HFFc6 (cell line): ENCODE measurements around the gene KRT72. TPM values are rescaled to one million over a fixed set of nuclear protein-coding genes. Genes with fewer than 3 reads are reported as not detected.

Source experiments
- DNase-seq: peaks from one replicate; pipeline ENCODE4 v3.0.0-alpha.2; 2018
- H3K27ac Mint-ChIP-seq: 2 replicates; pipeline ENCODE4 v1.8.0; 2020; ENCODE audit warnings: mild to moderate bottlenecking, mixed read lengths
- H3K27me3 Mint-ChIP-seq: 2 replicates; pipeline ENCODE4 v1.8.0; 2021; ENCODE audit warnings: mild to moderate bottlenecking, moderate library complexity, mixed read lengths; ENCODE audit not compliant: insufficient read depth
- H3K36me3 Mint-ChIP-seq: 2 replicates; pipeline ENCODE4 v1.8.0; 2021; ENCODE audit warnings: low read depth, mixed read lengths
- H3K4me1 Mint-ChIP-seq: 2 replicates; pipeline ENCODE4 v1.8.0; 2020; ENCODE audit warnings: low read depth, mixed read lengths
- H3K4me3 Mint-ChIP-seq: 2 replicates; pipeline ENCODE4 v1.8.0; 2020; ENCODE audit warnings: mild to moderate bottlenecking, moderate library complexity, mixed read lengths
- H3K9me3 Mint-ChIP-seq: 2 replicates; pipeline ENCODE4 v1.8.0; 2020; ENCODE audit warnings: mild to moderate bottlenecking, mixed read lengths
- total RNA-seq, 6 experiments: library from RNA; stranded (reverse); fragmentation: NEBNext Ultra II Directional; extraction: Animal tissue kit (Norgen Biotek cat#: 25700); gene quantifications; 2 replicates in 1 of 6; 3 replicates in 5 of 6; pipeline ENCODE4 v1.2.3, GENCODE V29; 2021
- TF ChIP-seq, protein P1 (sequence below): fragments of 200-600 bp; sonication (generic); IDR thresholded peaks from 2 replicates; pipeline ENCODE4 v1.5.0; 2021; ENCODE audit warnings: antibody characterized with exemption, mild to moderate bottlenecking

The KRT72 gene
- total RNA-seq, 6 experiments from 2014 or later = not detected

DNA sequence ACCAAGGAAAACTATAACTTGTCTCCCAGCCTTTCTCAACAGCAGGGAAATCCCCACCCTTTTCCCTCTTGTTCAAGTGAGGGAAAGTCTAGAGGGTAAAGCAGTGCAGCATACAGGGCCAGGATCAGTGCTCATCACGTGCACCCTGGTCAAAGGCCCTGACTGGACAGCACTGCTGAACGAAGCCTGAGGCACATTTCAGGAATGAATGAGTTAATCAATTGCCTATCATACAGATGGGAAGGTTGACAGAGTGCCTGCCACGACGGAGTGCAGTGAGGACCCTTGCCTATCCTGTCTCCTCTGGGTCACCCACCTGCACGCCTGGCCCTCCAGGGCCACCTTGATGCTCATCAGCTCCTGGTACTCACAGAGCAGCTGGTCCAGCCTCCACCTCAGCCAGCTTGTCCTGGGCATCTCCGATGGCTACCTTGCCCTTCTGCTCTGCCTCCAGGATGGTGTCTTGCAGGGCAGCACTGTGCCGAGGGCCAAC, 28.8 kb upstream of the KRT72 start:
- no peaks in the 10 kb centered on the region for H3K4me1 Mint-ChIP-seq
- no peak overlapping the region for H3K27ac Mint-ChIP-seq
- H3K27me3 Mint-ChIP-seq = peaks cover 52% of the 10 kb centered on the region
- no peak overlapping the region for H3K4me3 Mint-ChIP-seq
- no peak for DNase-seq
- H3K36me3 Mint-ChIP-seq = no peaks in the 10 kb centered on the region
- TF ChIP-seq, protein P1, sequence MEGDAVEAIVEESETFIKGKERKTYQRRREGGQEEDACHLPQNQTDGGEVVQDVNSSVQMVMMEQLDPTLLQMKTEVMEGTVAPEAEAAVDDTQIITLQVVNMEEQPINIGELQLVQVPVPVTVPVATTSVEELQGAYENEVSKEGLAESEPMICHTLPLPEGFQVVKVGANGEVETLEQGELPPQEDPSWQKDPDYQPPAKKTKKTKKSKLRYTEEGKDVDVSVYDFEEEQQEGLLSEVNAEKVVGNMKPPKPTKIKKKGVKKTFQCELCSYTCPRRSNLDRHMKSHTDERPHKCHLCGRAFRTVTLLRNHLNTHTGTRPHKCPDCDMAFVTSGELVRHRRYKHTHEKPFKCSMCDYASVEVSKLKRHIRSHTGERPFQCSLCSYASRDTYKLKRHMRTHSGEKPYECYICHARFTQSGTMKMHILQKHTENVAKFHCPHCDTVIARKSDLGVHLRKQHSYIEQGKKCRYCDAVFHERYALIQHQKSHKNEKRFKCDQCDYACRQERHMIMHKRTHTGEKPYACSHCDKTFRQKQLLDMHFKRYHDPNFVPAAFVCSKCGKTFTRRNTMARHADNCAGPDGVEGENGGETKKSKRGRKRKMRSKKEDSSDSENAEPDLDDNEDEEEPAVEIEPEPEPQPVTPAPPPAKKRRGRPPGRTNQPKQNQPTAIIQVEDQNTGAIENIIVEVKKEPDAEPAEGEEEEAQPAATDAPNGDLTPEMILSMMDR = no peak
- no peaks in the 10 kb centered on the region for H3K9me3 Mint-ChIP-seq

DNA sequence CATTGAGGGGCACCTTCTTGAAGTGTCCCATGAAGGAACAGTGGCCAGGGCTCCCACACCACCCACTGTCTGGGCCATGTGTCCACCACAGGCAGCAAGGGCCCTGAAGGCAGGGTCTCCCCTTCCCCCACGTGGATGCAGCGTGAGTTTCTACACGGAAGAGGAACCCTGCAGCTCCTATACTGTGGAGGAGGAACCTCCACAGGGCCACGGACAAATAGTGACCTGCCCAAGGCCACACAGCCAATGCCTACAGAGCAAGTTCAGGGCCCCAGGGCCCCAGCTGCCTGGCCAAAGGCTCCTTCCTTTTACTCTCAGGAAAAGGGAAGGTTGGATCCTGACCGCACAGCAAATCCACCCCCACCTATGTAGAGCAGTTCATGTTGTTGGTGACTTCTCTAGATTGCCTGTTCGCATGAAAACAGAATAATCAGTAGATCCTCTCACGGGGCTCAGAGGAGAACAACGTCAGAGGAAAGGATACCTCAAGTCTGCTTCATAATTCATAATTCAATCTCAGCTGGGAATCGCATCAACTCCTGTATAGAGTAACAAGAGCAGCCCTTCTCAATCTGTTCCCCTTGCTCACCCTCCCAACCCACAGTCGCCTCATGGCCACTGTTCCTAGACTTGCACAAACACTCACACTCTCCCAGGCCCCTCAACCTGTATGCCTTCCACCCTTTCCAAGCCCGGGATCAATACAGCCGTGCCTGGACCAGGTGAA, 28.2 kb upstream of the KRT72 start:
- H3K36me3 Mint-ChIP-seq = no peaks in the 10 kb centered on the region

DNA sequence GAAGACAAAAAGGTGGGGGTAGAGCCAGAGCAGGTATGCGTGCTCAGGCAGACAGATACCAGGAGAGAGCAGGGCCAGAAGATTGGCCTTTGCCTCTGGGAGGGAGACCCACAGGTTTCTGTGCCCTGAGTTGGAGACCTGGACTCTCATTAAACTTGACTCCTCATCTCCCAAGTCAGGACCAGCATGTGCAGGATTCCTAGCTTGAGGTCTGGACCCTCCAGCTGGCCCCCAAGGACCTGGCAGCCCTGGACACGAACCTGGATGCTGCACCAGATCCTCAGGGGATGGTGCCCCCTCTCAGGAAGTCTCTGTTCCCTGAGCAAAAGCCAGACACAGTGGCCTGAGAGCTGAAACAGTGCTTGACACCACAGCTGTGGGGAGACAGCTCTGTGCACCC, 27.6 kb upstream of the KRT72 start:
- H3K4me3 Mint-ChIP-seq = no peak overlapping the region
- DNase-seq = no peak
- TF ChIP-seq, protein P1 = no peak
- H3K27ac Mint-ChIP-seq = no peak overlapping the region
- H3K27me3 Mint-ChIP-seq = peaks cover 49% of the 10 kb centered on the region
- no peaks in the 10 kb centered on the region for H3K36me3 Mint-ChIP-seq
- H3K9me3 Mint-ChIP-seq = no peaks in the 10 kb centered on the region
- H3K4me1 Mint-ChIP-seq = no peaks in the 10 kb centered on the region

More for the DNA sequence above, 28.2 kb upstream of the KRT72 start:
- Mint-ChIP-seq H3K4me3 (no peak overlapping the region), H3K27me3 (peaks cover 52% of the 10 kb centered on the region), H3K4me1 (no peaks in the 10 kb centered on the region), H3K27ac (no peak overlapping the region), H3K9me3 (no peaks in the 10 kb centered on the region)
- no peak for DNase-seq
- TF ChIP-seq, protein P1 = no peak

DNA sequence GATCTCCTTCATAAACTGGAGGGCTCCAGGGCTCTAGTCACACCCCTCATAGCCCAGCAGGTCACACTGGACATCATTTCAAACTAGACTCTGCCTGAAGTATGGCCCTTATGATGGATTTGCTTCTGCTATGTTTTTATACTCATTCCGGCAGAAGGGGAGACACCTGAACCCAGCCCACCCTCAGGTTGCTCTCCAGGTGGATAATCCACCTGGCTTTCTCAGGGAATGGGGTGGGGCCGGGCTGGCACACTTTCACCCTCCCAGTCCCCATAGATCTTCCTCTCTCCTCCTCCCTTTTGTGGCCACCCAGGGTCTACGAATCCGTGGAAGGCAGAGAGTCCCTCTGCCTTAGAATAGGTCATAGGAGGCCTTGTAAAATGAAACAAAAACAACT, 26.8 kb upstream of the KRT72 start:
- H3K27ac Mint-ChIP-seq = no peak overlapping the region

DNA sequence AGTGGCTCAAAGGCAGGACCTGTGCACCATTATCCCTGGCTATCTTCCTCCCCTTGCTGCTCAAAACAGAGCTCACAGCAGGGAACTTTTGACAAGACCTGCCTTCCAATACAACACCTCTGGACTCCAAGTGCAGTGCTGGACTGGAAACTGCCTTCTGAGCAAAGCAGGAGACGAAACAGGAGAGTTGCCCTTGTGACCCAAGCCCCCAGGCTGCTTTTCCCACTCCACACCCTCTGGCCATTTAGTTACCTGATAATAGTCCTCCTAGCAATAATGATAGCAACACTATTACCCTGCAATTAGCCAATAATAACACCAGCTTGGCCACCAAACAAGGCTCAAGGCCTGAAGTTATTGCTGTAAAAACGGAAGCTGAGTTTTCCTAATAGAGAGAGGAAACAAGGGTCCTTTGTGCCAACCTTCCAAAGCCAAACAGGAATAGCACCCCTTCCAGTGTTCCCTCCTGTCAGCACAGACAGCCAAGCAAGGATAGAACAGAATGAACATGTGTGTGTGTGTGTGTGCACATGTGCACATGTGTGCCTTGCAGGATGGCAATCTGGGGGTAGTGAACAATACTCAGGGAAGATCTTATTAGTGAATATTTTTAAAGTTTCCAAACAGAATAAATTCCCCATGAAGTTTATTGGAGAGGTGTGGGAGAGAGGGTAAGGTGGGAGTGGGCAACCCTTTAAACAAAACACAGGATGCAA, 26.3 kb upstream of the KRT72 start:
- Mint-ChIP-seq H3K9me3 (no peaks in the 10 kb centered on the region), H3K4me3 (no peak overlapping the region), H3K36me3 (no peaks in the 10 kb centered on the region), H3K27me3 (peaks cover 51% of the 10 kb centered on the region), H3K27ac (no peak overlapping the region), H3K4me1 (no peaks in the 10 kb centered on the region)
- TF ChIP-seq, protein P1 = no peak
- no peak for DNase-seq

More for the DNA sequence above, 26.8 kb upstream of the KRT72 start:
- no peak overlapping the region for H3K4me3 Mint-ChIP-seq
- no peak for DNase-seq
- H3K4me1 Mint-ChIP-seq = no peaks in the 10 kb centered on the region
- peaks cover 48% of the 10 kb centered on the region for H3K27me3 Mint-ChIP-seq
- TF ChIP-seq, protein P1 = no peak
- no peaks in the 10 kb centered on the region for H3K36me3 Mint-ChIP-seq
- no peaks in the 10 kb centered on the region for H3K9me3 Mint-ChIP-seq
